Sigmoid colon (tissue), 4 donors: ENCODE data around the gene MAP3K20.

Experiments used
- CTCF ChIP-seq, 4 experiments: fragments of 450-650 bp in 3 of 4; fragments of 200-600 bp in 1 of 4; IDR thresholded peaks; one replicate each; pipeline ENCODE4 v1.5.1; 2016 to 2019; ENCODE audit warnings: antibody characterized with exemption in 4 of 4, mild to moderate bottlenecking in 3 of 4, moderate library complexity in 2 of 4
- POLR2AphosphoS5 ChIP-seq, 4 donors: sonication (generic); formaldehyde crosslinking; IDR thresholded peaks; one replicate each; pipeline ENCODE4 v1.6.1; 2017; ENCODE audit warnings: antibody characterized with exemption in 4 of 4

- TF ChIP-seq POLR2AphosphoS5 (IDR thresholded peaks at IDR 0.05) (no peak), CTCF (IDR thresholded peaks at IDR 0.05) (no peak)
These were observed 171.5 kb downstream of the MAP3K20 start for GRCh38 chr2:173247156-173247555.
